HEK293T (cell line): ENCODE results near the gene LYL1.

ENCODE experiments used
- CTCF ChIA-PET: fragments of 350-600 bp; formaldehyde crosslinking; extraction: SDS; loops from one replicate; lab custom pipeline; 2021; ENCODE audit warnings: antibody characterized with exemption, inconsistent platforms; lab: Yijun Ruan, JAX
- POLR2A ChIA-PET: fragments of 350-600 bp; formaldehyde crosslinking; extraction: SDS; loops from one replicate; lab custom pipeline; 2020; ENCODE audit warnings: antibody characterized with exemption, inconsistent platforms; lab: Yijun Ruan, JAX
- DNase-seq: peaks from one replicate; pipeline ENCODE4 v3.0.0; 2012; ENCODE audit warnings: mixed read lengths; ENCODE audit errors: extremely low spot score
- ARNT ChIP-seq: fragments of 450-650 bp; IDR thresholded peaks from 2 replicates; pipeline ENCODE4 v1.6.1; 2017; ENCODE audit warnings: mild to moderate bottlenecking
- BHLHE40 ChIP-seq: fragments of 450-650 bp; IDR thresholded peaks from 2 replicates; pipeline ENCODE4 v1.6.1; 2016; ENCODE audit warnings: mild to moderate bottlenecking, moderate library complexity, borderline replicate concordance
- CTBP1 ChIP-seq: fragments of 450-650 bp; IDR thresholded peaks from 2 replicates; pipeline ENCODE4 v1.6.1; 2016; ENCODE audit warnings: borderline replicate concordance
- ELF4 ChIP-seq: fragments of 450-650 bp; IDR thresholded peaks from 2 replicates; pipeline ENCODE4 v1.6.1; 2017; ENCODE audit warnings: antibody characterized with exemption
- FOXA1 ChIP-seq: fragments of 450-650 bp; IDR thresholded peaks from 2 replicates; pipeline ENCODE4 v1.6.1; 2016; ENCODE audit warnings: mild to moderate bottlenecking
- FOXK2 ChIP-seq: fragments of 450-650 bp; IDR thresholded peaks from 2 replicates; pipeline ENCODE4 v1.6.1; 2016; ENCODE audit warnings: mild to moderate bottlenecking
- FOXM1 ChIP-seq: fragments of 450-650 bp; IDR thresholded peaks from 2 replicates; pipeline ENCODE4 v1.6.1; 2017; ENCODE audit warnings: mild to moderate bottlenecking, borderline replicate concordance
- HDGF ChIP-seq: fragments of 450-650 bp; IDR thresholded peaks from 2 replicates; pipeline ENCODE4 v1.6.1; 2017; ENCODE audit warnings: antibody characterized with exemption, borderline replicate concordance
- L3MBTL2 ChIP-seq: fragments of 450-650 bp; conservative IDR thresholded peaks from 2 replicates; pipeline ENCODE4 v1.6.1; 2016; ENCODE audit warnings: mild to moderate bottlenecking
- LEF1 ChIP-seq: fragments of 450-650 bp; IDR thresholded peaks from 2 replicates; pipeline ENCODE4 v1.6.1; 2017; ENCODE audit warnings: mild to moderate bottlenecking, borderline replicate concordance
- NFRKB ChIP-seq: fragments of 450-650 bp; IDR thresholded peaks from 2 replicates; pipeline ENCODE4 v1.6.1; 2016; ENCODE audit warnings: mild to moderate bottlenecking, moderate library complexity
- SP1 ChIP-seq: fragments of 450-650 bp; IDR thresholded peaks from 2 replicates; pipeline ENCODE4 v1.6.1; 2017
- SUZ12 ChIP-seq: fragments of 450-650 bp; IDR thresholded peaks from 2 replicates; pipeline ENCODE4 v1.6.1; 2016; ENCODE audit warnings: mild to moderate bottlenecking
- TARDBP ChIP-seq: fragments of 450-650 bp; IDR thresholded peaks from 2 replicates; pipeline ENCODE4 v1.6.1; 2016
- ZNF384 ChIP-seq: fragments of 450-650 bp; IDR thresholded peaks from 2 replicates; pipeline ENCODE4 v1.6.1; 2016
- TF ChIP-seq, protein P1 (sequence below): fragments of 450-650 bp; IDR thresholded peaks from 2 replicates; pipeline ENCODE4 v1.6.1; 2016

The LYL1 gene

DNA sequence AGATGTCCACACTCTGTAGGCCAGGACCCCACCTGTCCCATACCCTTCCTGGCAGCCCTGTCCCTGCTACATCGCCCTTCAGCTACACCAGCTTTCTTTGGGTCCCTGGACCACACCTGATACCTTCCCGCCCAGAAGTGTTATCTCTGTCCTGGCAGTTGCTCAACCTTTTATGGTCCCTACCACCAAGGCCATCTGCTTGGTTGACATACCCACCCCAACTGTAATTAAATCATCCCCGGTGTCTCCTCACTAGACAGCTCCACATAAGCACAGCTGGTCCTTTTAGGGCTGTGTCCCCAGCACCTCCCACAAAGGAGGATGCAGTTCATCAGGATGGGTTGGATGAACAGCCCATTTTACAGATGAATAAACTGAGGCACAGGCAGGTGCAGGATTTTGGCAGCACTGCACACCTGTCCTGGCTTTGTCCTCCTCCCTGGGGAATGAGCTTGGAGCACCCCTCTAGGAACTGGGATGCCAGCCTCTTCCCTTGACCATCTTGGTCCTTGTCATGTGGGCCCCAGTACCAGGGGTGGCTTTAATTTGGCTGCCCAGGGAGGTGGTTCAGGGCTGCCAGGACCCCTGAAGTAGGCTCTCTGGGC is 28.3 kb upstream of the LYL1 start:
- no peak for DNase-seq
- CTCF ChIA-PET: no interaction called here
- TF ChIP-seq FOXA1 (no peak), FOXM1 (no peak), SUZ12 (no peak), TARDBP (no peak)
- TF ChIP-seq, protein P1, sequence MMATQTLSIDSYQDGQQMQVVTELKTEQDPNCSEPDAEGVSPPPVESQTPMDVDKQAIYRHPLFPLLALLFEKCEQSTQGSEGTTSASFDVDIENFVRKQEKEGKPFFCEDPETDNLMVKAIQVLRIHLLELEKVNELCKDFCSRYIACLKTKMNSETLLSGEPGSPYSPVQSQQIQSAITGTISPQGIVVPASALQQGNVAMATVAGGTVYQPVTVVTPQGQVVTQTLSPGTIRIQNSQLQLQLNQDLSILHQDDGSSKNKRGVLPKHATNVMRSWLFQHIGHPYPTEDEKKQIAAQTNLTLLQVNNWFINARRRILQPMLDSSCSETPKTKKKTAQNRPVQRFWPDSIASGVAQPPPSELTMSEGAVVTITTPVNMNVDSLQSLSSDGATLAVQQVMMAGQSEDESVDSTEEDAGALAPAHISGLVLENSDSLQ: no peak
- POLR2A ChIA-PET: interaction anchor here (1.8 kb wide), 1 partner anchor 21 kb away, joined by 5 read pairs; no protein-coding TSS in a partner anchor

GRCh38 chr19:13129384-13129783 is 26.7 kb upstream of the LYL1 start:
- ChIA-PET POLR2A (interaction anchor here (1.5 kb wide), 1 partner anchor 23 kb away, joined by 9 read pairs; no protein-coding TSS in a partner anchor), CTCF (no interaction called here)
- TF ChIP-seq NFRKB (no peak), CTBP1 (no peak), SUZ12 (no peak)
- TF ChIP-seq, protein P1: no peak

GRCh38 chr19:13128583-13128982 is 25.9 kb upstream of the LYL1 start:
- ChIA-PET CTCF (no interaction called here), POLR2A (interaction anchor here (0.7 to 1.5 kb wide), 2 partner anchors 9 to 24 kb away, joined by 3 to 9 read pairs; no protein-coding TSS in a partner anchor)
- TF ChIP-seq NFRKB (no peak), L3MBTL2 (no peak), ARNT (no peak), CTBP1 (no peak), SUZ12 (no peak)
- no peak for DNase-seq

More at GRCh38 chr19:13129384-13129783, 26.7 kb upstream of the LYL1 start:
- no peak for DNase-seq

- CTCF ChIA-PET: no interaction called here
- no peak for DNase-seq
- TF ChIP-seq BHLHE40 (no peak), FOXA1 (no peak), FOXM1 (no peak), HDGF (no peak), CTBP1 (no peak), L3MBTL2 (no peak), FOXK2 (no peak), LEF1 (no peak), SP1 (no peak), SUZ12 (no peak), NFRKB (no peak), TARDBP (no peak), ELF4 (no peak), ARNT (no peak), ZNF384 (no peak)
- TF ChIP-seq, protein P1: no peak
- POLR2A ChIA-PET: interaction anchor here (0.7 kb wide), 1 partner anchor 9 kb away, joined by 3 read pairs; no protein-coding TSS in a partner anchor
Measured at GRCh38 chr19:13127811-13128575, 25.3 kb upstream of the LYL1 start.

- DNase-seq: no peak
- ChIA-PET CTCF (no interaction called here), POLR2A (interaction anchor here (0.9 kb wide), 1 partner anchor 22 kb away, joined by 3 read pairs; no protein-coding TSS in a partner anchor)
- TF ChIP-seq ELF4: no peak
- TF ChIP-seq SP1: no peak
- TF ChIP-seq TARDBP: no peak
Measured at GRCh38 chr19:13127051-13127450, 24.4 kb upstream of the LYL1 start.

DNA sequence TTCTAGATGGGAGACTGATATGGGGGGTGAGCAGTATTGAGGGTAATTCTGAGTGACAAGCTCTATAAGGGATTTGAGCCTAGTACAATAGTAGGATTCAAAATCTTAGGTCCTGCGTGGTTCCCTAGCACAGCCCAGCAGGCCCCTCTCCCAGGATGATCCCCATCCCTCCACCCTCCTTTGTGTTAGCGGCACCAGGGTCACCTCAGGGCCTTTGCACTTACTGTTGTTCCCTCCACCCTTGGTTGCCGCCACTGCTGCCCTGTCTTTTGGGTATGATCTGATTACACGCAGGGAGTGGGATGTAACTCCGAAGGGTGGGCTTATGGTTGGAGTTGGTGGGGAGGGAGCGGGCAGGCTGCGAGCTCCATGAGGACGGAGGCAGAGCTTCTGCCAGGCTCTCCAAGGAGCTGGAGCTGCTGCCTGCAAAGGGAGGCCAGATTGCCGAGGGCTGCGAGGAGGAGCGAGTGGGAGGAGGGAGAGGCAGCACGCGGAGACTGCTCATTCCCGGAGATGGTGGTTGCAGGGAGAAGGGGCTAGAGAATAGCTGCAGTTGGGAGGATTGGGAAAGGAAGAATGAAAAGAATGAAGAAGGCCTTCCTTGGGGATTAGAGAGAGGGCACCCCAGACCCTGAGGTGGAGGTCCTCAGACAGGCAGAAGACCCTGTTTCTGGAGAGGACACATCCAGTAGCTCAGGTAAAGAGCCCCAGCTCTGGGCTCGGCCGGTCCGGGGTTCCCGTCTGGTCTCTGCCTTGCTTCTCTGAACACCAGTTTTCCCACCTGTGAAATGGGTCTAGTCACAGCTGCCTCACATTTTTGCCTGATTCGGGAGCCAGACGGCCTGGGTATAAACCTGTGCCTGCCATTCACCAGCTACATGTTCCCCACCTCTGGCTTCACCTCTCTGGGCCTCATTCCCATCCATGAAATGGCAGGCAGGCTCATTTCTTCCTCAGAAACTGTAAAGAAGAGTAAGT is 20.6 kb upstream of the LYL1 start:
- DNase-seq: no peak
- TF ChIP-seq FOXA1: no peak
- TF ChIP-seq, protein P1: no peak
- no peak for TF ChIP-seq LEF1
- POLR2A ChIA-PET: interaction anchor here (0.7 kb wide), 1 partner anchor 29 kb away, joined by 5 read pairs; no protein-coding TSS in a partner anchor
- CTCF ChIA-PET: no interaction called here
